HepG2 (cell line): ENCODE measurements around the gene TENM3. TPM values are rescaled to one million over a fixed set of nuclear protein-coding genes. Genes with fewer than 3 reads are reported as not detected.

ENCODE experiments used
- CENPT ChIP-seq: sonication (generic); formaldehyde crosslinking; IDR thresholded peaks from 2 replicates; pipeline ENCODE4 v1.8.0; 2022; ENCODE audit warnings: low read depth, mild to moderate bottlenecking, moderate library complexity, missing genetic modification reagents
- GLMP ChIP-seq: sonication (generic); formaldehyde crosslinking; IDR thresholded peaks from 2 replicates; pipeline ENCODE4 v1.9.0; 2021; ENCODE audit warnings: missing genetic modification reagents, mild to moderate bottlenecking, borderline replicate concordance
- HMGXB4 ChIP-seq, 2 experiments: sonication (generic) in 1 of 2; formaldehyde crosslinking in 1 of 2; IDR thresholded peaks; 2 replicates each; pipeline versions ENCODE4 v1.4.0 to v1.6.1; 2018 to 2020; ENCODE audit warnings: missing genetic modification reagents in 2 of 2, borderline replicate concordance in 1 of 2, low read depth in 1 of 2, mild to moderate bottlenecking in 1 of 2, missing biosample characterization in 1 of 2
- HOXA3 ChIP-seq: sonication (generic); formaldehyde crosslinking; IDR thresholded peaks from 2 replicates; pipeline ENCODE4 v1.5.0; 2020; ENCODE audit warnings: missing genetic modification reagents
- RCOR2 ChIP-seq: IDR thresholded peaks from 2 replicates; pipeline ENCODE4 v1.6.1; 2016; ENCODE audit warnings: missing biosample characterization, missing genetic modification reagents
- SNAPC4 ChIP-seq: sonication (generic); formaldehyde crosslinking; IDR thresholded peaks from 2 replicates; pipeline ENCODE4 v1.4.0; 2020; ENCODE audit warnings: mild to moderate bottlenecking, missing genetic modification reagents
- SNRNP70 ChIP-seq: fragments of 200-400 bp; formaldehyde crosslinking; IDR thresholded peaks from 2 replicates; pipeline ENCODE4 v1.6.1; 2017; ENCODE audit warnings: mild to moderate bottlenecking, low read depth, low read length, moderate library complexity
- SP140L ChIP-seq: sonication (generic); formaldehyde crosslinking; IDR thresholded peaks from 2 replicates; pipeline ENCODE4 v1.4.0; 2020; ENCODE audit warnings: missing genetic modification reagents, borderline replicate concordance
- ZFP36 ChIP-seq: fragments of 150-350 bp; IDR thresholded peaks from 2 replicates; pipeline ENCODE4 v1.6.1; 2018; ENCODE audit warnings: borderline replicate concordance, low read length, low read depth; ENCODE audit not compliant: partially characterized antibody
- ZNF3 ChIP-seq: IDR thresholded peaks from 2 replicates; pipeline ENCODE4 v1.7.0; 2017; ENCODE audit warnings: inconsistent platforms
- ZNF430 ChIP-seq: sonication (generic); formaldehyde crosslinking; IDR thresholded peaks from 2 replicates; pipeline ENCODE4 v1.9.0; 2021; ENCODE audit warnings: mild to moderate bottlenecking, missing genetic modification reagents
- ZNF878 ChIP-seq: sonication (generic); formaldehyde crosslinking; IDR thresholded peaks from 2 replicates; pipeline ENCODE4 v1.8.1; 2023; ENCODE audit warnings: mild to moderate bottlenecking, missing genetic modification reagents, moderate library complexity
- polyA plus RNA-seq, 8 experiments: library from polyadenylated mRNA; depleted of rRNA in 3 of 8; stranded (reverse) in 7 of 8; unstranded in 1 of 8; fragments of >200 nt; fragmentation: Illumina TruSeq in 4 of 8; extraction: Trizol in 4 of 8; gene quantifications; 2 replicates each; pipeline versions ENCODE4 v1.2.1 to v1.2.3, GENCODE V29; 2011 to 2016; ENCODE audit warnings: low read depth in 4 of 8, missing spikeins in 1 of 8, mixed read lengths in 1 of 8; ENCODE audit not compliant: insufficient read depth in 1 of 8
- total RNA-seq, 5 experiments: library from RNA; depleted of rRNA; stranded (reverse); fragments of >200 nt; fragmentation: Illumina TruSeq; extraction: Trizol; gene quantifications; 2 replicates each; pipeline ENCODE4 v1.2.3, GENCODE V29; 2016; ENCODE audit warnings: low read depth in 1 of 5
- TF ChIP-seq, protein P1 (sequence below): IDR thresholded peaks from 2 replicates; pipeline ENCODE4 v1.6.1; 2016; ENCODE audit warnings: mild to moderate bottlenecking, missing biosample characterization, missing genetic modification reagents
- TF ChIP-seq, protein P2 (sequence below): sonication (generic); formaldehyde crosslinking; IDR thresholded peaks from 2 replicates; pipeline ENCODE4 v1.4.0; 2020; ENCODE audit warnings: missing genetic modification reagents
- TF ChIP-seq, protein P3 (sequence below): sonication (generic); formaldehyde crosslinking; IDR thresholded peaks from 2 replicates; pipeline ENCODE4 v1.4.0; 2020; ENCODE audit warnings: missing genetic modification reagents

The TENM3 gene
- total and polyA plus RNA-seq, 2 of the 13 experiments (the other 11 are each of a cell fraction or from before 2014, with no cell fraction given) = 0.04 TPM; not detected in 1

DNA sequence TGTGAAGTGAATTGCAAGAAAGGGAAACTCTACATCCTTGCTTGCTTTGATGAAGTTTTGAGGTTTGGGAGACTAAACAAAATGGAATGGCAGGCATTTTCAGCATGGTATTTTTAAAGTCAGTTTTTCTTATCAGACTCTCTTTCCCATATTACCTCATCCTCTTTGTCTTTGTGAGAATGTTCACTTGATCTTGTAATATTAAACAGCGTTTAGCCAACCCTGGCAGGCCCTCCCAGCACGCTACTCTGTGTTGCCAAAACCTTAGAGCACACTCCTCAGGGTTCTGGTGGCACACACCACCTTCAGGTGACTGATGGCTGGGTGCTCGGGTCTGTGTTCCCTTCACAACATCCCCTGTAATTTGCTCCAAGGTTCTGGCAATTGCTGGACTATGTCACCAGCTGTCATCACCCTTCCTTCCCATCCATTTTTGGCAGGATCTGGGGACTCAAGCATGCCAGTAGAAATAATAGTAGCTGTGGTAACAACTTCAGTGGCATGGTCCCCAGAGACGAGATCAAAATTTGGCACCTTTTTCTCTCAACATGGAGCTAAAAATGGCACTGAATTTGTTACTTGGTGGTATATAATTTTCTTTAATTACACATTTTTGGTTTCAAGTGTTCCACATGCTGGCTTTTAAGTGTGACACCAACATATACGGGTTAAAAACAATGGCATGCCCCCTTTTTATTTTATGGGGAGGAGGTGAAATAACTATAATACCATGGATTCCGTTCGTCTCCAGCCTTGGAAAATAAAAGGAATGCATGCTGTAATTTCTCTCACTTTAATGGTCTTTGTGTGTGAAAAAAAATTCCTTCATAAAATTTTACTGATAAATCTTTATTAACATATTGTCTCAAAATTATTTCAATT lies 400.8 kb downstream of the TENM3 start (continued):
- no peak for TF ChIP-seq ZNF3 (CRISPR knock-in tag)
- TF ChIP-seq, protein P1, sequence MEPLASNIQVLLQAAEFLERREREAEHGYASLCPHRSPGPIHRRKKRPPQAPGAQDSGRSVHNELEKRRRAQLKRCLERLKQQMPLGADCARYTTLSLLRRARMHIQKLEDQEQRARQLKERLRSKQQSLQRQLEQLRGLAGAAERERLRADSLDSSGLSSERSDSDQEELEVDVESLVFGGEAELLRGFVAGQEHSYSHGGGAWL = no peak
- no peak for TF ChIP-seq ZFP36
- TF ChIP-seq ZNF878 (CRISPR knock-in tag) = no peak
- TF ChIP-seq GLMP (CRISPR knock-in tag) = no peak
- TF ChIP-seq ZNF430 (CRISPR knock-in tag) = no peak
- TF ChIP-seq HOXA3 (CRISPR knock-in tag) = no peak
- no peak for TF ChIP-seq RCOR2 (CRISPR knock-in tag)
- no peak for TF ChIP-seq SNAPC4 (CRISPR knock-in tag)
- TF ChIP-seq, protein P2, sequence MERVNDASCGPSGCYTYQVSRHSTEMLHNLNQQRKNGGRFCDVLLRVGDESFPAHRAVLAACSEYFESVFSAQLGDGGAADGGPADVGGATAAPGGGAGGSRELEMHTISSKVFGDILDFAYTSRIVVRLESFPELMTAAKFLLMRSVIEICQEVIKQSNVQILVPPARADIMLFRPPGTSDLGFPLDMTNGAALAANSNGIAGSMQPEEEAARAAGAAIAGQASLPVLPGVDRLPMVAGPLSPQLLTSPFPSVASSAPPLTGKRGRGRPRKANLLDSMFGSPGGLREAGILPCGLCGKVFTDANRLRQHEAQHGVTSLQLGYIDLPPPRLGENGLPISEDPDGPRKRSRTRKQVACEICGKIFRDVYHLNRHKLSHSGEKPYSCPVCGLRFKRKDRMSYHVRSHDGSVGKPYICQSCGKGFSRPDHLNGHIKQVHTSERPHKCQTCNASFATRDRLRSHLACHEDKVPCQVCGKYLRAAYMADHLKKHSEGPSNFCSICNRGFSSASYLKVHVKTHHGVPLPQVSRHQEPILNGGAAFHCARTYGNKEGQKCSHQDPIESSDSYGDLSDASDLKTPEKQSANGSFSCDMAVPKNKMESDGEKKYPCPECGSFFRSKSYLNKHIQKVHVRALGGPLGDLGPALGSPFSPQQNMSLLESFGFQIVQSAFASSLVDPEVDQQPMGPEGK (CRISPR knock-in tag) = no peak
- TF ChIP-seq SP140L (CRISPR knock-in tag) = no peak
- no peak for TF ChIP-seq SNRNP70
- no peak for TF ChIP-seq CENPT (CRISPR knock-in tag)
- TF ChIP-seq, protein P3, sequence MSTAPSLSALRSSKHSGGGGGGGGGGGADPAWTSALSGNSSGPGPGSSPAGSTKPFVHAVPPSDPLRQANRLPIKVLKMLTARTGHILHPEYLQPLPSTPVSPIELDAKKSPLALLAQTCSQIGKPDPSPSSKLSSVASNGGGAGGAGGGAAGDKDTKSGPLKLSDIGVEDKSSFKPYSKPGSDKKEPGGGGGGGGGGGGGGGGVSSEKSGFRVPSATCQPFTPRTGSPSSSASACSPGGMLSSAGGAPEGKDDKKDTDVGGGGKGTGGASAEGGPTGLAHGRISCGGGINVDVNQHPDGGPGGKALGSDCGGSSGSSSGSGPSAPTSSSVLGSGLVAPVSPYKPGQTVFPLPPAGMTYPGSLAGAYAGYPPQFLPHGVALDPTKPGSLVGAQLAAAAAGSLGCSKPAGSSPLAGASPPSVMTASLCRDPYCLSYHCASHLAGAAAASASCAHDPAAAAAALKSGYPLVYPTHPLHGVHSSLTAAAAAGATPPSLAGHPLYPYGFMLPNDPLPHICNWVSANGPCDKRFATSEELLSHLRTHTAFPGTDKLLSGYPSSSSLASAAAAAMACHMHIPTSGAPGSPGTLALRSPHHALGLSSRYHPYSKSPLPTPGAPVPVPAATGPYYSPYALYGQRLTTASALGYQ = no peak
- no peak for TF ChIP-seq HMGXB4 (CRISPR knock-in tag; IDR thresholded peaks at IDR 0.05; ENCODE audit: borderline replicate concordance in 1 of 2, low read depth in 1 of 2)
